Endothelial cell (in vitro differentiated cells): ENCODE measurements around the gene CFAP61. TPM values are rescaled to one million over a fixed set of nuclear protein-coding genes. Genes with fewer than 3 reads are reported as not detected.
A peak's percentile ranks its signal among the peaks of the same experiment; 100 is the strongest.

Source experiments
- DNase-seq: peaks from one replicate; pipeline ENCODE4 v3.0.0; 2021; ENCODE audit warnings: low spot score
- H3K27ac Mint-ChIP-seq: one replicate; pipeline ENCODE4 v1.8.0; 2021; ENCODE audit warnings: mixed read lengths, inconsistent platforms; ENCODE audit not compliant: unreplicated experiment
- H3K27me3 Mint-ChIP-seq: one replicate; pipeline ENCODE4 v1.8.0; 2021; ENCODE audit warnings: mild to moderate bottlenecking, moderate library complexity, mixed read lengths, inconsistent platforms; ENCODE audit not compliant: unreplicated experiment
- H3K36me3 Mint-ChIP-seq: one replicate; pipeline ENCODE4 v1.8.0; 2021; ENCODE audit warnings: mild to moderate bottlenecking, low read depth, mixed read lengths, inconsistent platforms; ENCODE audit not compliant: unreplicated experiment
- H3K4me1 Mint-ChIP-seq: one replicate; pipeline ENCODE4 v1.8.0; 2021; ENCODE audit warnings: mild to moderate bottlenecking, mixed read lengths, inconsistent platforms; ENCODE audit not compliant: unreplicated experiment
- H3K4me3 Mint-ChIP-seq: one replicate; pipeline ENCODE4 v1.8.0; 2021; ENCODE audit warnings: mild to moderate bottlenecking, mixed read lengths, inconsistent platforms; ENCODE audit not compliant: unreplicated experiment
- H3K9me3 Mint-ChIP-seq: one replicate; pipeline ENCODE4 v1.8.0; 2021; ENCODE audit warnings: mixed read lengths, inconsistent platforms; ENCODE audit not compliant: unreplicated experiment
- total RNA-seq: library from RNA; stranded (reverse); fragmentation: NEBNext Ultra II Directional; extraction: Animal tissue kit (Norgen Biotek cat#: 25700); gene quantifications from one replicate; pipeline ENCODE4 v1.2.1, GENCODE V29; 2021; ENCODE audit not compliant: unreplicated experiment
- TF ChIP-seq, protein P1 (sequence below): fragments of 200-600 bp; sonication (generic); IDR thresholded peaks from one replicate; pipeline ENCODE4 v1.5.0; 2021; ENCODE audit warnings: antibody characterized with exemption; ENCODE audit not compliant: unreplicated experiment

CFAP61 gene
- total RNA-seq, 1 donor from 2014 or later = not detected

DNA sequence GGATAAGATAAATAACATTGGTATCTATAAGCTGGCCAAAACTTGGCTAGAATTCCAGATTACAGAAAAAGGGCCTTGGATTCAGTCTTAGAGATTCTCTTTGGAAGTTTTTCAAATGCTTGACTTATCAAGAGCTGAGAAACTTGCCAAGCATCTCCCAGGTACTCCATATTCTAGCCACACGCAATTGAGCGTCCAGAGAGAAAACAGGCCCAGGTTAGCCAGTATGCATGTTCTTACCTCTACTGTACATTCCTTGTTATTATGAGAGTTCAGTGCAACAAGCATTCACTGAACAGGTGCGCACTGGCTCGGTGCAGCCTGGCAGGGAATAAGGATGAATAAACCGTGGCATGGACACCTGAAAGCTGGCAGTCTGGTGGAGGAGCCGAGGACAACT is 13.7 kb upstream of the CFAP61 start:
- TF ChIP-seq, protein P1, sequence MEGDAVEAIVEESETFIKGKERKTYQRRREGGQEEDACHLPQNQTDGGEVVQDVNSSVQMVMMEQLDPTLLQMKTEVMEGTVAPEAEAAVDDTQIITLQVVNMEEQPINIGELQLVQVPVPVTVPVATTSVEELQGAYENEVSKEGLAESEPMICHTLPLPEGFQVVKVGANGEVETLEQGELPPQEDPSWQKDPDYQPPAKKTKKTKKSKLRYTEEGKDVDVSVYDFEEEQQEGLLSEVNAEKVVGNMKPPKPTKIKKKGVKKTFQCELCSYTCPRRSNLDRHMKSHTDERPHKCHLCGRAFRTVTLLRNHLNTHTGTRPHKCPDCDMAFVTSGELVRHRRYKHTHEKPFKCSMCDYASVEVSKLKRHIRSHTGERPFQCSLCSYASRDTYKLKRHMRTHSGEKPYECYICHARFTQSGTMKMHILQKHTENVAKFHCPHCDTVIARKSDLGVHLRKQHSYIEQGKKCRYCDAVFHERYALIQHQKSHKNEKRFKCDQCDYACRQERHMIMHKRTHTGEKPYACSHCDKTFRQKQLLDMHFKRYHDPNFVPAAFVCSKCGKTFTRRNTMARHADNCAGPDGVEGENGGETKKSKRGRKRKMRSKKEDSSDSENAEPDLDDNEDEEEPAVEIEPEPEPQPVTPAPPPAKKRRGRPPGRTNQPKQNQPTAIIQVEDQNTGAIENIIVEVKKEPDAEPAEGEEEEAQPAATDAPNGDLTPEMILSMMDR = no peak
- H3K36me3 Mint-ChIP-seq = peaks cover 29% of the 10 kb centered on the region
- no peaks in the 10 kb centered on the region for H3K9me3 Mint-ChIP-seq
- no peaks in the 10 kb centered on the region for H3K27me3 Mint-ChIP-seq
- H3K27ac Mint-ChIP-seq = no peak overlapping the region
- H3K4me1 Mint-ChIP-seq = no peaks in the 10 kb centered on the region
- H3K4me3 Mint-ChIP-seq = no peak overlapping the region
- DNase-seq = no peak

DNA sequence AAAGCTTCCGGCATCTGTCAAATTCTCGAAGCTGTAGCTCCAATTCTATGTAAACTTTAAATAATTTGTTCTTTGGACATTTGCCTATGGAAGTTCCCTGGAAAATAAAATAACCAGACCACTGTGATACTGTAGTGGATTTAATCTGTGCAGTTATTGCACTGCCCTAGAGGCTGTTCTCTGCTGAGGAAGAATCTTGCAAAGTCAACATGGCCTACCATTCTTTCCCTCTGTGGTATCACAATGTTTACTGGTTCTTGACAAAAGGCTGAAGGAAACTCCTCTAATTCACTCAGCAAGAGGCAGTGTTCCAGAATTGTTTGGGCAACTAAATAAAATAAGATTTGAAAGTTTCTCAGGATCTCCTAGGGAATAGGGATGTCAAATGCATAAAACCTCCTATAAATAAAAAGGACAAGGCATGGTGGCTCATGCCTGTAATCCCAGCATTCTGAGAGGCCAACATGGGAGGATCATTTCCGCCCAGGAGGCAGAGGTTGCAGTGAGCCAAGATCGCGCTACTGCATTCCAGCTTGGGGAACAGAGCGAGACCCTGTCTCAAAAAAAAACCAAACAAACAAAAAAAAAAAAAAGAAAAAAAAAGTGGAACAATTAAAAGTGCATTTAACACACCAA is 12.5 kb upstream of the CFAP61 start:
- TF ChIP-seq, protein P1 = no peak
- Mint-ChIP-seq H3K36me3 (peaks cover 36% of the 10 kb centered on the region), H3K27ac (no peak overlapping the region), H3K9me3 (no peaks in the 10 kb centered on the region), H3K4me1 (no peaks in the 10 kb centered on the region), H3K27me3 (peaks cover 2% of the 10 kb centered on the region), H3K4me3 (no peak overlapping the region)
- no peak for DNase-seq

DNA sequence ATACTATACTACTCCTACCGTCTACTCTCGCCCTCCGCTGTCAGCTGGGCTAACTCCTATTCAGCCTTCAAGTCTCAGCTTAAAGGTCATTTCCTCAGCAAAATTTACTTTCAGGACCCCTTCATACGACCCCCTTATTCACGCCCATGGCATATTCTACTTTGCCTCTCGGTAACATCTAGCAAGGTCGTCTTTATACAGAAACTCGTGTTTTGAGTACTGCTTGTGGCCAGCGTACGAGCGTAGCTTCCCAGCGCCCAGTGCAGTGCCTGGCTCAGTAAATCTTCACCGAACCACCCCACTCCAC is 612 bp upstream of the CFAP61 start:
- H3K4me3 Mint-ChIP-seq = peak overlapping the region; percentile 100
- TF ChIP-seq, protein P1 = no peak
- peaks cover 7% of the 10 kb centered on the region for H3K27me3 Mint-ChIP-seq
- no peaks in the 10 kb centered on the region for H3K9me3 Mint-ChIP-seq
- no peak for DNase-seq
- peak overlapping the region; percentile 99 for H3K27ac Mint-ChIP-seq
- peaks cover 11% of the 10 kb centered on the region for H3K4me1 Mint-ChIP-seq
- H3K36me3 Mint-ChIP-seq = peaks cover 19% of the 10 kb centered on the region

DNA sequence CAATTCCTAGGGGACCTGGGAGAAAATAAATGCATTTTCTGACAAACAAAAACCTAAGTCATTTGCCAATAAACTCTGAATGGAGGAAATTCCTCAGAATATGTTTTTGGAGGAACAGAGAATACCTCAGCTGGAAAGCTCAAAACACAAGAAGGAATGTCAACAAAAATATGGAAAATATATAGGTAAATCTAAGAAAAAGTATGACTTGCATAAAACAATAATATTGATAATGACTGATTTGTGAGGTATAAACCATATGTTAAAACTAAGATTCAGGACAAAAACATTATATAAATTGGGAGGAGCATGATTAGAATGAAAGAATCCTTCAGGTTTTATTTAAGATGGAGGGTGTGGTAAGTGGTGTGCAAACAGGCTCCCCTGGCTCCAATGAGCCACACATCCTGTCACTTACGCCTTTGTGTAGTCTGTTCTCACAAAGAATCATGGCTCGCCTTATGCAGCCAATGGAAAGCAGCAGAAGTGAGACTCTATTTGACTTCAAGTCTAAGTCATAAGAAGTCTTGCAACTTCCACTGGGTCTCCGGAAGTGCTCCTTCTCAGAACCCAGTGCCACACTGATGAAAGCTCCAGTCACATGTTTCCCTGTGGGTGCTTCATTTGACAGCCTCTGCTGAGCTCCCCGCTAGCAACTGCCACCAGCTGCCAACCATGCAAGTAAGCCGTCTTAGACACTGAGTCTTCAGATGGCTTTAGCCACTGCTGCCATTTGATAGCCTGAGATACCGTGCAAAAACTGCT is 8.1 kb downstream of the CFAP61 start:
- TF ChIP-seq, protein P1 = no peak
- H3K27ac Mint-ChIP-seq = no peak overlapping the region

More for the DNA sequence above, 8.1 kb downstream of the CFAP61 start:
- Mint-ChIP-seq H3K9me3 (no peaks in the 10 kb centered on the region), H3K36me3 (no peaks in the 10 kb centered on the region), H3K27me3 (no peaks in the 10 kb centered on the region), H3K4me1 (no peaks in the 10 kb centered on the region), H3K4me3 (no peak overlapping the region)
- no peak for DNase-seq
